ENCODE results near the gene EPHB2. TPM values are rescaled to one million over a fixed set of nuclear protein-coding genes. Genes with fewer than 3 reads are reported as not detected.
A peak's percentile ranks its signal among the peaks of the same experiment; 100 is the strongest.

EPHB2 gene
- total RNA-seq, 1 donor from 2014 or later, result 40.3 TPM

- TF ChIP-seq, protein P1, sequence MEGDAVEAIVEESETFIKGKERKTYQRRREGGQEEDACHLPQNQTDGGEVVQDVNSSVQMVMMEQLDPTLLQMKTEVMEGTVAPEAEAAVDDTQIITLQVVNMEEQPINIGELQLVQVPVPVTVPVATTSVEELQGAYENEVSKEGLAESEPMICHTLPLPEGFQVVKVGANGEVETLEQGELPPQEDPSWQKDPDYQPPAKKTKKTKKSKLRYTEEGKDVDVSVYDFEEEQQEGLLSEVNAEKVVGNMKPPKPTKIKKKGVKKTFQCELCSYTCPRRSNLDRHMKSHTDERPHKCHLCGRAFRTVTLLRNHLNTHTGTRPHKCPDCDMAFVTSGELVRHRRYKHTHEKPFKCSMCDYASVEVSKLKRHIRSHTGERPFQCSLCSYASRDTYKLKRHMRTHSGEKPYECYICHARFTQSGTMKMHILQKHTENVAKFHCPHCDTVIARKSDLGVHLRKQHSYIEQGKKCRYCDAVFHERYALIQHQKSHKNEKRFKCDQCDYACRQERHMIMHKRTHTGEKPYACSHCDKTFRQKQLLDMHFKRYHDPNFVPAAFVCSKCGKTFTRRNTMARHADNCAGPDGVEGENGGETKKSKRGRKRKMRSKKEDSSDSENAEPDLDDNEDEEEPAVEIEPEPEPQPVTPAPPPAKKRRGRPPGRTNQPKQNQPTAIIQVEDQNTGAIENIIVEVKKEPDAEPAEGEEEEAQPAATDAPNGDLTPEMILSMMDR (conservative IDR thresholded peaks at IDR 0.05), result no peak
- DNase-seq (ENCODE audit: extremely low spot score, unreplicated experiment), result no peak
- no peak overlapping the region for H3K27ac Mint-ChIP-seq
- peaks cover 13% of the 10 kb centered on the region for H3K4me1 Mint-ChIP-seq (ENCODE audit: unreplicated experiment)
- H3K36me3 Mint-ChIP-seq, result peaks cover 17% of the 10 kb centered on the region
- no peaks in the 10 kb centered on the region for H3K27me3 Mint-ChIP-seq
- no peak overlapping the region for H3K4me3 Mint-ChIP-seq
- H3K9me3 Mint-ChIP-seq, result no peaks in the 10 kb centered on the region
Observed at GRCh38 chr1:22870201-22870871, 159.7 kb downstream of the EPHB2 start.

DNA sequence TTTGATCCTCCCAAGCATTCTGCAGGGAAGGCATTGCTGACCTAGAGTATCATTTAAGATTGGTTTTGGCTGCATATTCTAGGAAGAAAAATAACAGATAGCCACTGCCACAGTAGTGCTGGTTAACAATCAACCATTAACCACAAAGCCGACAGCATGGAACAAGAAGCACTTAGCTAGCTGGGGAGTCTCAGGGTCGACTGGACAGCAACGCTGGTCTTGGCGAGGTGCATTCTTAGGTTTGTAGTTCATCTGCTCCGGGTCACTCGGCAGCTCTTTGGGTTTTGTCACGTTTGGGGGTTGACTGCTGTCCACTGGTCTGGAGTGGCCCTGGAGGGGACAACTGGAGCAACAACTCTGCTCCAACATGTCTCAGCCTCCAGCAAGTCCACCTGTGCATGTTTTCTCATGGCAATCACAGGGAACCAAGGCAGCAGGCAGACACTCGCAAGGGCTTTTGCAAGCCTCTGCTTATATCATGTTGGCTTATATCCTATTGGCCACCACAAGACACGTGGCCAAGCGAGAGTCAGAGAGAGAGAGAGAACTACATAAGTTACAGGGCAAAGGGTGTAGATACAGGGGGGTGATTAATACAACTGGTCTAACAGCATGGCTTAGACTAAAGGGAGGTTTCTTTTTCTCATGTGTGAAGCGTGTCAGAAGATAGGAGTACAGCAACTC lies 162.5 kb downstream of the EPHB2 start:
- Mint-ChIP-seq H3K9me3 (no peaks in the 10 kb centered on the region), H3K4me1 (ENCODE audit: unreplicated experiment) (peaks cover 20% of the 10 kb centered on the region), H3K36me3 (no peaks in the 10 kb centered on the region), H3K27me3 (no peaks in the 10 kb centered on the region), H3K27ac (no peak overlapping the region), H3K4me3 (no peak overlapping the region)
- no peak for DNase-seq (ENCODE audit: extremely low spot score, unreplicated experiment)
- TF ChIP-seq, protein P1 (conservative IDR thresholded peaks at IDR 0.05), result no peak

GRCh38 chr1:22874785-22875184 lies 164.1 kb downstream of the EPHB2 start:
- peaks cover 20% of the 10 kb centered on the region for H3K4me1 Mint-ChIP-seq (ENCODE audit: unreplicated experiment)

GRCh38 chr1:22875241-22875640 lies 164.6 kb downstream of the EPHB2 start:
- peak overlapping the region; percentile 32 for H3K27ac Mint-ChIP-seq
- no peaks in the 10 kb centered on the region for H3K36me3 Mint-ChIP-seq

More at GRCh38 chr1:22874785-22875184, 164.1 kb downstream of the EPHB2 start:
- Mint-ChIP-seq H3K27ac (no peak overlapping the region), H3K36me3 (no peaks in the 10 kb centered on the region), H3K9me3 (no peaks in the 10 kb centered on the region), H3K4me3 (no peak overlapping the region), H3K27me3 (no peaks in the 10 kb centered on the region)
- DNase-seq (ENCODE audit: extremely low spot score, unreplicated experiment), result no peak
- TF ChIP-seq, protein P1 (conservative IDR thresholded peaks at IDR 0.05), result no peak

GRCh38 chr1:22875841-22876240 lies 165.2 kb downstream of the EPHB2 start:
- Mint-ChIP-seq H3K9me3 (no peaks in the 10 kb centered on the region), H3K4me3 (peak overlapping the region; percentile 17), H3K27me3 (no peaks in the 10 kb centered on the region), H3K27ac (peak overlapping the region; percentile 32), H3K36me3 (no peaks in the 10 kb centered on the region), H3K4me1 (ENCODE audit: unreplicated experiment) (peaks cover 20% of the 10 kb centered on the region)
- no peak for DNase-seq (ENCODE audit: extremely low spot score, unreplicated experiment)
- TF ChIP-seq, protein P1 (conservative IDR thresholded peaks at IDR 0.05), result no peak

More at GRCh38 chr1:22875241-22875640, 164.6 kb downstream of the EPHB2 start:
- TF ChIP-seq, protein P1 (conservative IDR thresholded peaks at IDR 0.05), result no peak
- DNase-seq (ENCODE audit: extremely low spot score, unreplicated experiment), result no peak
- Mint-ChIP-seq H3K4me3 (no peak overlapping the region), H3K4me1 (ENCODE audit: unreplicated experiment) (peaks cover 20% of the 10 kb centered on the region), H3K27me3 (no peaks in the 10 kb centered on the region), H3K9me3 (no peaks in the 10 kb centered on the region)

All from type B pancreatic cell (in vitro differentiated cells).